HG02973 (cell line): ENCODE results near the gene NHLH1.

ENCODE experiments used
- ATAC-seq: cut with Tn5 transposase; IDR thresholded peaks from one replicate; pipeline ENCODE4 v1.9.1; 2021; ENCODE audit warnings: moderate library complexity; ENCODE audit not compliant: unreplicated experiment

NHLH1 gene

DNA sequence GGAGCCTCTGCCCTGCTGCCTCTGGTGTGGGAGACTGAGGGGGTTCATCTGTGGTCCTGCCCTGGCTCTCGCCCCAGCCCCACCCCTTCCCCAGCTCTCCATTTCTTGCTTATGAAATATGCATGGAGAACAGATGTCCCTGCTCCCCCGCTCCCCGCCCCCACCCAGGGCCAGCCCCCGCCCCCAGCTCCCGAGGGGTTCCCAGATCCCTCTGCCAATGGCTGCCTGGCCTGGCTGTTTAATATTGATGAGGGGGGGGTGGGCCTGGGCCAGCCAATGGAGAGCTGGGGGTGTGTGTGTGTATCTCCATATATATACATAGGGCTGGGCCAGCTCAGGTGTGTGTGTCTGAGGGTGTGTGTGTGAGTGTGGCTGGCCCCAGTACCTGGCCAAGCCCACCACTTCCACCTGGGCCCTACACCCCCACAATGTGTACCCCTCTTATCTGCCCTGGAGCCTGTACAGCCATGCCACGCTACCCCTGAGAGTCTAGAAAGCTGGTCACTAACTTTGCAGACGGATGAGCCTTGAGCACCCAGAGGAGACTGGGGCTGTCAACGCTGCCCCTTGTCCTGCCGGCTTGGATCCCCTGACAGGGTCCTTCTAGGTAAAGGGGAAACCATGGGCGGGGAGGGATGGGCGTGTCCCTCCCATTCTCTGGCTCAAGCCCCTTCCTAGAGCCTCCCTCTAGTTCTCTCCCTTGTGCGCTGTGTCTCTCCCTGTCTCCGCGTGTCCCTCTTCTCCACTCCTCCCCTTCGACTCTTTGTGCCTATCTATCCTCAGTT lies at the start of gene NHLH1:
Gene NHLH1 (plus strand): TSS at position 341 of the 785 bp plus-strand sequence. CDS start 3,661 bp downstream, outside the sequence.
- no peak for ATAC-seq

GRCh38 chr1:160322831-160323230 lies 44.0 kb upstream of the NHLH1 start:
- ATAC-seq: no peak

GRCh38 chr1:160325252-160325651 lies 41.6 kb upstream of the NHLH1 start:
- no peak for ATAC-seq

DNA sequence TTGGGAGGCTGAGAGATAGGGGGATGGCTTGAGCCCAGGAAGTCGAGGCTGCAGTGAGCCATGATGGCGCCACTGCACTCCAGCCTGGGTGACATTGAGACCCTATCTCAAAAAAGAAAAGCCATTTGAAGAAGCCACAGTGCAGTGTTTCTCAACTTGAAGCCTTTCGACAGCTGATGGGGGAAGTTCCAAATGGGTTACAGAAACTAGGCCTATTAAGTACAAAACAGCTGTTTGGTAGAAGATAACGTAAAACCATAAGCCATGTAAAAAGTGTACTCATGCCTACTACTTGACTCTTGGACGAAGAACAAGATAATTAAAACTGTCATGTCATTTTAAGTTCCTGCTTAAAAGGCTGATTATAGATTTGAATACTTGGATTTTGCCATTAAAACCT lies 40.5 kb upstream of the NHLH1 start:
- no peak for ATAC-seq

DNA sequence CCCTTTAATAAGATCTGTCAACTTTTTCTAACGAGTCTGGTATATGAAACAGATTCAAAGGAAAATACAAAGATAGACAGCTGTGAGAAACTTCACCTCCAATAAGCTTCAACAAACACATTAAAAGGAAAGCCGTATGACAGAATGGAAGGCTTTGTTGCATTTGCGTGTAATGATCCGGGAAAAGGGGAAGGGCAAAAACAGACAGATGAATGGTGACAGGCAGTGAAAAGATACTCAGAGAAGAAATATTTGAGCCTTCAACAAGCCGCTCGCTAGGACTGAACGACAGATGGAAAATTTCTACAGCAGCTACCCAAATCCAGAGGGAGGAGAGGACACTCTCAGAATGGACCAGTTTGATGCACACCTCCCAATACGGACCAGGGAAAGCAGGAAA lies 38.7 kb upstream of the NHLH1 start:
- no peak for ATAC-seq

DNA sequence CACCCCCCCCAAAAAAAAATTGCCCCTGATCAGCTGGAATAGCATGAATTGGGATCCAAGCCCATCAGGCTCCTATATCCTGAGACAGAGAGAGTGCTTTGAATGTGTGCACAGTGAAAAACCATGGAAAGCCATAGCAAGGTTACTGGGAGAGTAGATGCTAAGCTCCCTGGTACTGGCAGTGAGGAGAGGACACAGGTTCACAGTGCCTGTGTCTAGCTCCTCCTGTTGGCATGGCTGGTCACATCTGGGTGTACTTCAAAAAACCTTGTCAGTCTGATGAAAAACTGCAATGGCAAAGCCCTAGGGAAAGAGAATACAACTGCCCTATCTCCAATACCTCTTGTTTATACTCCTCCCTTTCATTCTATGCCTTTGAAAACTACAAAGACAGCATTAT lies 36.8 kb upstream of the NHLH1 start:
- ATAC-seq: no peak

DNA sequence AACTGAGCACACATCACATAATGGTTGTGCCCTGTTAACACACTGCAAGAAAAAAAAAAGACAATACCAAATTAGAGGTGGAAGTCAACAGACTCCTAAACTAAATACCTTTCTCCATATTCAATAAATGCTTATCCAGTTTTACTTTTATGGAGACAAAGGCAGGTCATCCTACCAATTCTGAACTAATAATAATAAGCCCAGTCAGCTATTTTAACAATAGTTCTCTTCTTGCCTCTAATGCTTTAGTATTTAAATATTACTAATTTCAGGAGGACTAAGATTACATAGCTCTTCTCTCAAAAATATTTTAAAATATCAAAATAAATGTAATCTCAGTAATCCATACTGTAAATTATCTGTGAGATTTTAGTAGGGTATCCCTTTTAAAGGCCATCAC lies 34.4 kb upstream of the NHLH1 start:
- no peak for ATAC-seq

GRCh38 chr1:160338580-160338979 lies 28.3 kb upstream of the NHLH1 start:
- ATAC-seq: no peak

GRCh38 chr1:160340146-160340545 lies 26.7 kb upstream of the NHLH1 start:
- ATAC-seq: no peak

DNA sequence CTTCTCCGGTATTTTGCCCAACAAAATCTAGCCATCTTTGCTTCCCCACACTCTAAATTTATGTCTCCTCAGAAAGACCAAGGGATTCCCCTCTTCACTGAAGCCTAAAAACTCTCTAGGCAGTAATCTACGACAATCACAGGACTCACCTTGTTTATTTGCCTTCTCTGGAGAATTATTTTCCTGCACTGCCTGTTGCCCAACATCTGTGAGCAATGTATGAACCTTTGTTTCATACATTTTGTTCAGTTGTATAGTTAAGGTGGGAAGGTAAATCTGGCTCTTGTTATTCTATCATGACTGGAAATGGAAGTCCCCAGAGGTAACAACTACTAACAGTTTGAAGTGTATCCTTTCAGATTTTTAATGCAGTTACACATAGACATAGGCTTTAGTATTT lies 26.0 kb upstream of the NHLH1 start:
- no peak for ATAC-seq

- ATAC-seq: no peak
These were observed 24.3 kb upstream of the NHLH1 start for GRCh38 chr1:160342526-160342925.

GRCh38 chr1:160342953-160343869 lies 23.7 kb upstream of the NHLH1 start, which contains the start of the genes COPA and NCSTN:
Gene COPA (minus strand): TSS chr1:160343250. CDS start chr1:160343170, 80 bp downstream.
Gene NCSTN (plus strand): TSS chr1:160343383. CDS start chr1:160343397, 14 bp downstream.
- peak; percentile 87 for ATAC-seq

DNA sequence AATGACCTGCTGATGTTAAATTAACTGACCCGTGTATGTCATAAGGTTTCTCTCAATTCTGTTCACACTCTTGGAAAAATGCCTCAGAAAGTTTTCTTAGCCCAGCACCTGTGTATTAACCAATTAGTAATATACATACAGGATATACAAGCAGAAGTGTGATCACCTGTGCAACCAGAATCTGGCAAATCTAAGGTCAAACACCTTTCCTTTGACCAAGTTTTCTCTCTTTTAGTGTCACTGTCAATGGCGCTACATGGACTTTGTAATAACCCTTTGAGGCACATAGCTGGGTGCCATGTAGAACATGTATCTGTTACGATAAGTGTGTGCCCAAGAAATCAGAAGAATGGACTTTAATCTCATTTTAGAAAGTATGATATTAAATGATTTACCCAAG lies 22.6 kb upstream of the NHLH1 start:
- ATAC-seq: no peak

- no peak for ATAC-seq
These were observed 21.9 kb upstream of the NHLH1 start for GRCh38 chr1:160344936-160345335.

DNA sequence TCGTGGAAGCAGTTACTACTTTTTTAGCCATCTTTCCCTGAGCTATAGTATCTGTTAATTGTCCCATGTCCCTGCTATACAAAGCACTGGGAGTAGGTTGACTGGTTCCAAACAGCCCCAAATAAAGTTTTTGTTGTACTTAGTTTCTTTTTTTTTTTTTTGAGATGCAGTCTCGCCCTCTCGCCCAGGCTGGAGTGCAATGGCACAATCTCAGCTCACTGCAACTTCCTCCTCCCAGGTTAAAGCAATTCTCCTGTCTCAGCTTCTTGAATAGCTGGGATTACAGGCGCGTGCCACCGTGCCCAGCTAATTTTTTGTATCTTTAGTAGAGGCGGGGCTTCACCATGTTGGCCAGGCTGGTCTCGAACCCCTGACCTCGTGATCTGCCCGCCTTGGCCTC lies 20.4 kb upstream of the NHLH1 start:
- ATAC-seq: no peak

DNA sequence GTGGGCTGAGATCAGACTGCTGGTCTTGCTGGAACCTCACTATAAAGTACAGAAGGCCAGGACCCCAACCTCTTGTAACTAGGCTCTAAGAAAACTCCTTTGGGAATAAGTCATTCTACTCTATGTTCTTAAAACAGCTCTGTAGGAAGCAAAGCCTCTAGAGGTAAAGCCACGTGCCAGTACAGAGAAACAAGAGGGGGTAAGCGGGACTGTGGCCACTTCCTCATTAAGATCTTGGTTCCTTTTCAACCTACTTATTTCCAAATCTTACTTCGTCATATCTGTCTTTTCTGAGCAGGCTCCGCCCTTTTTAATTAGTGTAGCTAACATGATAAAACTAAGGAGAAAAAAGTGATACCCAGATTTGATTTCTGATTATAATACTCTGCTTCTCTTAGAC lies 19.9 kb upstream of the NHLH1 start:
- ATAC-seq: no peak

DNA sequence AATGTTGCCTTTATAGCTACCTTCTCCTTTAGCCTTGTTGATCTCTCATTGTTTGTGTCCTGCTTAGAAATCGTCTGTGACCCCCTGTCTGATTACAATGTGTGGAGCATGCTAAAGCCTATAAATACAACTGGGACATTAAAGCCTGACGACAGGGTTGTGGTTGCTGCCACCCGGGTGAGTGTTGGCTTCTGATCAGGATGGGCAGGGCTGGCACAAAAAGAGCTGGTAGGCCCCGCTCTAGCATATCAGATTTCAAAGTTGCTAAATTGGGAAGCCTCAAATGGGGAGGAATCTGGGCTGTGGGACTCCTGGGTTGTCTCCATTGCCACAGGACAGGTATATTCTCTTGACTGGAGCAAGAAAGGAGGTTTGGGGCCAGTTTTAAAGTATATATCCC lies 15.2 kb upstream of the NHLH1 start:
- ATAC-seq: no peak

DNA sequence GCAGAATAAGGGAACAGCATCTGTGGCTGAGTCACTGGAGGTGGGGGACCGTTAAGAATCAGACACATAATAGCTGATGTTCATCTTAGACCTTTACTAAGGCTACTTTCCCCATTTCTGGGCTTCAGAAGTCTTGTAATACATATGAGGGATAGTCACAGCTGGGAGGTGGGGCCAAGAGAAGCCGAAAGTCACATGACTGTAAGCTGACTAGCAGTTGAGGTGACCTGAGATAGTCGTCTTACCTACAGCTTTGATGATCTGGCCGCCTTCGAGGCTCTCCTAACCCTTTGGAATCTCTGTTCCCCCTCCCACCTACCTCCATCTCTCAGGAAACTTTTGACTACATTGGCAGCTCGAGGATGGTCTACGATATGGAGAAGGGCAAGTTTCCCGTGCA lies 14.3 kb upstream of the NHLH1 start:
- no peak for ATAC-seq

GRCh38 chr1:160353223-160353622 lies 13.6 kb upstream of the NHLH1 start:
- no peak for ATAC-seq

- ATAC-seq: no peak
These were observed 12.4 kb upstream of the NHLH1 start for GRCh38 chr1:160354388-160354985.

DNA sequence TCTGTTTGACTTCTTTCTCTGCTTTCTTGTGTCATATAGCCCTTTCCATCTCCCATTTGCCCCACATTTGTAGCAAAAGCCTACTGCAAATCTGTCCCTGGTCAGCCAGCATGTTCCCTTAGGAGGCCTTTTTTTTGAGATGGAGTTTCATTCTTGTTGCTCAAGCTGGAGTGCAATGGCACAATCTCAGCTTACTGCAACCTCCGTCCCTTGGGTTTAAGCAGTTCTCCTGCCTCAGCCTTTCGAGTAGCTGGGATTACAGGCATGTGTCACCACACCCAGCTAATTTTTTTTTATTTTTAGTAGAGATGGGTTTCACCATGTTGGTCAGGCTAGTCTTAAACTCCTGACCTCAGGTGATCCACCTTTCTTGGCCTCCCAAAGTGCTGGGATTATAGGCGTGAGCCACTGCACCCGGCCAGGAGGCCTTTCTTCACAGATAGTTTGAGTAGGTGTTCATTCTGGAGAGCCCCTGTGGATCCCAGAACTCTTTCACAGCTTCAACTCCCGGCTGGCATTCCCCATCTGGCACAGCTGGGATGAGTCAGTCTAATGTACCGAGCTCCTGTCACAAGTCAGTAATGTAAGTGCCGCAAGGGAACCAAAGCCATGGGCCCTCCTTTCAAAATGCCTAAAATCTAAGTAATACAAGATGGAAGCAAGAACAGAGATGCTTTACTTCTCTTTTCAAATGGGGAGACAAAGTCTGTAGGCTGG lies 9.4 kb upstream of the NHLH1 start:
- ATAC-seq: no peak
